SK-N-SH treated with all-trans-retinoic acid at 6 μM for 48 hours (cell line): ENCODE results near the gene CNTN2.

Source experiments
- ATAC-seq: fragments of 200-7000 bp; cut with Tn5 transposase; 3 replicates; pipeline ENCODE4 v1.9.1; 2020; ENCODE audit warnings: mild to moderate bottlenecking, moderate library complexity
- BACH2 ChIP-seq: fragments of 250-450 bp; sonication (Bioruptor Pico); IDR thresholded peaks from 2 replicates; pipeline ENCODE4 v1.9.0; 2021; ENCODE audit warnings: mild to moderate bottlenecking, borderline replicate concordance
- CSRNP3 ChIP-seq: fragments of 250-450 bp; sonication (Bioruptor Pico); IDR thresholded peaks from 2 replicates; pipeline ENCODE4 v1.5.1; 2021; ENCODE audit warnings: mild to moderate bottlenecking, moderate library complexity
- ESRRG ChIP-seq: fragments of 250-450 bp; sonication (Bioruptor Pico); IDR thresholded peaks from 2 replicates; pipeline ENCODE4 v1.6.1; 2021; ENCODE audit warnings: mild to moderate bottlenecking
- GLIS3 ChIP-seq: fragments of 250-450 bp; sonication (Bioruptor Pico); IDR thresholded peaks from 2 replicates; pipeline ENCODE4 v1.5.0; 2020; ENCODE audit warnings: mild to moderate bottlenecking, moderate library complexity
- ISL1 ChIP-seq: fragments of 250-450 bp; sonication (Bioruptor Pico); IDR thresholded peaks from 2 replicates; pipeline ENCODE4 v2.1.2; 2022; ENCODE audit warnings: mild to moderate bottlenecking, moderate library complexity
- OSR1 ChIP-seq: fragments of 250-450 bp; sonication (Bioruptor Pico); IDR thresholded peaks from 2 replicates; pipeline ENCODE4 v1.8.0; 2022; ENCODE audit warnings: moderate library complexity, mild to moderate bottlenecking, inconsistent platforms
- POU6F1 ChIP-seq: fragments of 250-450 bp; sonication (Bioruptor Pico); IDR thresholded peaks from 2 replicates; pipeline ENCODE4 v1.8.0; 2021; ENCODE audit warnings: low read depth, mild to moderate bottlenecking, moderate library complexity, borderline replicate concordance
- PPARA ChIP-seq: fragments of 250-450 bp; sonication (Bioruptor Pico); IDR thresholded peaks from 2 replicates; pipeline ENCODE4 v1.5.0; 2020; ENCODE audit warnings: mild to moderate bottlenecking, borderline replicate concordance
- RARB ChIP-seq: fragments of 250-450 bp; sonication (Bioruptor Pico); IDR thresholded peaks from 2 replicates; pipeline ENCODE4 v1.8.0; 2021; ENCODE audit warnings: mild to moderate bottlenecking, moderate library complexity
- SNAI2 ChIP-seq: fragments of 250-450 bp; sonication (Bioruptor Pico); IDR thresholded peaks from 2 replicates; pipeline ENCODE4 v1.5.0; 2020; ENCODE audit warnings: mild to moderate bottlenecking, moderate library complexity
- TCF4 ChIP-seq: fragments of 250-450 bp; sonication (Bioruptor Pico); IDR thresholded peaks from 2 replicates; pipeline ENCODE4 v1.8.0; 2021; ENCODE audit warnings: mild to moderate bottlenecking, moderate library complexity, borderline replicate concordance
- TOX ChIP-seq: fragments of 250-450 bp; sonication (Bioruptor Pico); IDR thresholded peaks from 2 replicates; pipeline ENCODE4 v1.8.0; 2021; ENCODE audit warnings: mild to moderate bottlenecking, moderate library complexity, borderline replicate concordance
- ZC3H10 ChIP-seq: fragments of 250-450 bp; sonication (Bioruptor Pico); IDR thresholded peaks from 2 replicates; pipeline ENCODE4 v1.5.1; 2021; ENCODE audit warnings: mild to moderate bottlenecking, moderate library complexity
- ZFP3 ChIP-seq: fragments of 250-450 bp; sonication (Bioruptor Pico); IDR thresholded peaks from 2 replicates; pipeline ENCODE4 v1.5.0; 2020; ENCODE audit warnings: mild to moderate bottlenecking, moderate library complexity
- ZFP30 ChIP-seq: fragments of 450-650 bp; formaldehyde crosslinking; IDR thresholded peaks from 2 replicates; pipeline ENCODE4 v1.5.0; 2022; ENCODE audit warnings: mild to moderate bottlenecking, moderate library complexity
- ZNF565 ChIP-seq: fragments of 450-650 bp; formaldehyde crosslinking; conservative IDR thresholded peaks from 2 replicates; pipeline ENCODE4 v1.5.0; 2020; ENCODE audit warnings: low read depth, mild to moderate bottlenecking, moderate library complexity
- ZNF70 ChIP-seq: fragments of 450-650 bp; formaldehyde crosslinking; IDR thresholded peaks from 2 replicates; pipeline ENCODE4 v1.5.0; 2020; ENCODE audit warnings: mild to moderate bottlenecking, moderate library complexity
- ZNF8 ChIP-seq: fragments of 450-650 bp; formaldehyde crosslinking; IDR thresholded peaks from 2 replicates; pipeline ENCODE4 v1.5.0; 2020; ENCODE audit warnings: mild to moderate bottlenecking, moderate library complexity
- TF ChIP-seq, protein P1 (sequence below): fragments of 250-450 bp; sonication (Bioruptor Pico); IDR thresholded peaks from 2 replicates; pipeline ENCODE4 v1.5.0; 2020; ENCODE audit warnings: mild to moderate bottlenecking, moderate library complexity

The CNTN2 gene

GRCh38 chr1:205073511-205073910 is 30.5 kb downstream of the CNTN2 start:
- TF ChIP-seq POU6F1 (CRISPR knock-in tag) (no peak), ZNF70 (no peak), PPARA (CRISPR knock-in tag) (no peak), ISL1 (CRISPR knock-in tag) (no peak), SNAI2 (CRISPR knock-in tag) (no peak), BACH2 (CRISPR knock-in tag) (no peak), TCF4 (CRISPR knock-in tag) (no peak)
- TF ChIP-seq, protein P1, sequence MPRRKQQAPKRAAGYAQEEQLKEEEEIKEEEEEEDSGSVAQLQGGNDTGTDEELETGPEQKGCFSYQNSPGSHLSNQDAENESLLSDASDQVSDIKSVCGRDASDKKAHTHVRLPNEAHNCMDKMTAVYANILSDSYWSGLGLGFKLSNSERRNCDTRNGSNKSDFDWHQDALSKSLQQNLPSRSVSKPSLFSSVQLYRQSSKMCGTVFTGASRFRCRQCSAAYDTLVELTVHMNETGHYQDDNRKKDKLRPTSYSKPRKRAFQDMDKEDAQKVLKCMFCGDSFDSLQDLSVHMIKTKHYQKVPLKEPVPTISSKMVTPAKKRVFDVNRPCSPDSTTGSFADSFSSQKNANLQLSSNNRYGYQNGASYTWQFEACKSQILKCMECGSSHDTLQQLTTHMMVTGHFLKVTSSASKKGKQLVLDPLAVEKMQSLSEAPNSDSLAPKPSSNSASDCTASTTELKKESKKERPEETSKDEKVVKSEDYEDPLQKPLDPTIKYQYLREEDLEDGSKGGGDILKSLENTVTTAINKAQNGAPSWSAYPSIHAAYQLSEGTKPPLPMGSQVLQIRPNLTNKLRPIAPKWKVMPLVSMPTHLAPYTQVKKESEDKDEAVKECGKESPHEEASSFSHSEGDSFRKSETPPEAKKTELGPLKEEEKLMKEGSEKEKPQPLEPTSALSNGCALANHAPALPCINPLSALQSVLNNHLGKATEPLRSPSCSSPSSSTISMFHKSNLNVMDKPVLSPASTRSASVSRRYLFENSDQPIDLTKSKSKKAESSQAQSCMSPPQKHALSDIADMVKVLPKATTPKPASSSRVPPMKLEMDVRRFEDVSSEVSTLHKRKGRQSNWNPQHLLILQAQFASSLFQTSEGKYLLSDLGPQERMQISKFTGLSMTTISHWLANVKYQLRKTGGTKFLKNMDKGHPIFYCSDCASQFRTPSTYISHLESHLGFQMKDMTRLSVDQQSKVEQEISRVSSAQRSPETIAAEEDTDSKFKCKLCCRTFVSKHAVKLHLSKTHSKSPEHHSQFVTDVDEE = no peak
- TF ChIP-seq, all 23 proteins: peak for 0
- ATAC-seq = no peak

GRCh38 chr1:205074084-205074483 is 31.1 kb downstream of the CNTN2 start:
- no peak for TF ChIP-seq ZFP3
- TF ChIP-seq ZNF70 = no peak
- no peak for TF ChIP-seq OSR1 (CRISPR knock-in tag)
- ATAC-seq = no peak

DNA sequence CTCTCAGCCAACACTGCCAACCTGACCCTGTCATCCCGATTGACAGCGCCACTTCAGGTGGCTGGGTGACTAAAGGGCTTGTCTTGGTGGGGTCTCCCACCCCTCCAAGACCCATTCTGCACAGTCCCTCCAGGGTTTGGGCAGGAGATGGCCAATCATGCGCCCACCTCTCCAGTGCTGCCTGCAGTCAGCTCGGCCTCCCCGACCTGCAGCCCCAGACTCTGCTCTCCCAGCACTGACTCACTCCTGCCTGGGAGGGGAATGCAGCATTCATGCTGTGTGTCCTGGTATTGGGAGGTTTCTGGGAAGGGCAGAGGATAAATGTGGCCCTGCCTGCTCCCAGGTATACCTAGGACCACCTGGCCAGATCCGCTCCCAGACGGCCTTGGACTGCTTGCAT is 31.5 kb downstream of the CNTN2 start:
- no peak for TF ChIP-seq GLIS3 (CRISPR knock-in tag)
- no peak for TF ChIP-seq SNAI2 (CRISPR knock-in tag)
- no peak for TF ChIP-seq CSRNP3
- no peak for TF ChIP-seq OSR1 (CRISPR knock-in tag)
- TF ChIP-seq RARB (CRISPR knock-in tag) = no peak
- no peak for TF ChIP-seq BACH2 (CRISPR knock-in tag)
- no peak for TF ChIP-seq ZC3H10 (CRISPR knock-in tag)
- no peak for TF ChIP-seq ESRRG (CRISPR knock-in tag)
- no peak for TF ChIP-seq ZNF565 (CRISPR knock-in tag)
- TF ChIP-seq ZNF70 = no peak
- TF ChIP-seq TCF4 (CRISPR knock-in tag) = no peak
- 0 out of 3 replicates have a peak, but pooled peaks have one; percentile 13 for ATAC-seq

DNA sequence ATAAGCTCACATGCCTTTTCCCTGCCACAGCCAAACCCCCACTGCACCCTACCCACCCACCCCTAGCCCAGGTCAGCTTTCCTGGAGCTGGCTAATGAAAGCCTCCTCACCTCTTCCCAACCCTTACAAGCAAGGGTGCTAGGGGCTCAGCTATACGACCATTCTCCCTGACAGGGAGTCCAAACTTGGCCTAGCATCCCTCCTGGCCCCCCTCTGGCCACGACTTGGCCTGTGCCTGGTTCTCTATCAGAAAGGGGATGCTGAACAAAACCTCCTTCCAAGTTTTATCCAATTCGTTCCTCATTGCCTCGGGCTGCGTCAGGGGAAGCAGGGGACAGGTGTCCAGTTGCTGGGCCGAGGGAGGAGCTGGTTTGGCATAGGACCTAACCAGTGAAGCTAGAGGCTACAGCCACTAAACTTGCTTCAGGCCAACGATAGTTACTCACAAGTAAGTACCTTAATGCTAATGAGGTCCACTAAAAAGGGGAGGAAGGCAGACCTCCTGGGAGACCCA is 32.7 kb downstream of the CNTN2 start:
- ATAC-seq = no peak
- TF ChIP-seq ZFP30 (CRISPR knock-in tag) (no peak), PPARA (CRISPR knock-in tag) (no peak), ISL1 (CRISPR knock-in tag) (no peak), ZNF70 (no peak), ZNF8 (no peak), ESRRG (CRISPR knock-in tag) (no peak), TOX (CRISPR knock-in tag) (no peak)
- TF ChIP-seq, protein P1 = no peak
